GM21390 (cell line): Measurements from ENCODE around the gene TNFRSF19.

ENCODE experiments used
- ATAC-seq: cut with Tn5 transposase; IDR thresholded peaks from one replicate; pipeline ENCODE4 v1.9.1; 2021; ENCODE audit not compliant: unreplicated experiment

Gene TNFRSF19

GRCh38 chr13:23714672-23715071, 144.5 kb downstream of the TNFRSF19 start:
- ATAC-seq: no peak

GRCh38 chr13:23715092-23715761, 145.0 kb downstream of the TNFRSF19 start:
- no peak for ATAC-seq

GRCh38 chr13:23715762-23716235, 145.6 kb downstream of the TNFRSF19 start:
- no peak for ATAC-seq

GRCh38 chr13:23716401-23716800, 146.2 kb downstream of the TNFRSF19 start:
- ATAC-seq: no peak

- no peak for ATAC-seq
Observed at GRCh38 chr13:23718996-23719395, 148.8 kb downstream of the TNFRSF19 start.

- ATAC-seq: no peak
Observed at GRCh38 chr13:23722726-23723453, 152.7 kb downstream of the TNFRSF19 start.

GRCh38 chr13:23723471-23723870, 153.3 kb downstream of the TNFRSF19 start:
- ATAC-seq: no peak

- ATAC-seq: no peak
Observed at GRCh38 chr13:23724196-23724970, 154.2 kb downstream of the TNFRSF19 start.
